BLaER1 treated with 17β-estradiol and CSF1 and Interleukin-3, amounts not matched to agents 10 nM and 100 nM (cell line): ENCODE results near the gene CTBP2.
"Not testable (repeated sequence)": the region's sequence is repeated elsewhere in the genome, so short reads cannot be mapped to it uniquely, and the experiment has no call there.

ENCODE experiments used
- H3K27ac ChIP-seq, 11 experiments: shearing (Covaris generic); formaldehyde crosslinking; 2 replicates each; pipeline ENCODE4 v1.8.1; 2022
- H3K27me3 ChIP-seq, 11 experiments: shearing (Covaris generic); formaldehyde crosslinking; 2 replicates each; pipeline ENCODE4 v1.8.1; 2022
- H3K36me3 ChIP-seq, 11 experiments: shearing (Covaris generic); formaldehyde crosslinking; 2 replicates each; pipeline ENCODE4 v1.8.1; 2022
- H3K4me1 ChIP-seq, 10 experiments: shearing (Covaris generic); formaldehyde crosslinking; 2 replicates each; pipeline ENCODE4 v1.8.1; 2022
- H3K4me2 ChIP-seq, 11 experiments: shearing (Covaris generic); formaldehyde crosslinking; 2 replicates each; pipeline ENCODE4 v1.8.1; 2022
- H3K4me3 ChIP-seq, 10 experiments: shearing (Covaris generic); formaldehyde crosslinking; 2 replicates each; pipeline ENCODE4 v1.8.1; 2022
- H3K9ac ChIP-seq, 11 experiments: shearing (Covaris generic); formaldehyde crosslinking; 2 replicates each; pipeline ENCODE4 v1.8.1; 2022
- H3K9me3 ChIP-seq, 11 experiments: shearing (Covaris generic); formaldehyde crosslinking; replicated peaks in 1 of 11; 2 replicates each; pipeline ENCODE4 v1.8.1; 2022
- H4K20me1 ChIP-seq, 11 experiments: shearing (Covaris generic); formaldehyde crosslinking; 2 replicates each; pipeline ENCODE4 v1.8.1; 2022
- Cebpa-rat ChIP-seq, 11 experiments: shearing (Covaris generic); IDR thresholded peaks; 2 replicates each; pipeline ENCODE4 v1.8.1; 2022

Gene CTBP2

GRCh38 chr10:124989526-124989925 lies 170.8 kb downstream of the CTBP2 start:
- Histone ChIP-seq H3K27me3 (no peaks in the 10 kb centered on the region), H3K4me2 (peak overlapping the region in 9 of 11 experiments; percentile 17 to 61 (median 49); a peak in 16 of 22 replicates), H3K36me3 (peaks cover 89 to 99% (median 95%) of the 10 kb centered on the region in 11 experiments), H4K20me1 (peaks cover 19 to 95% (median 75%) of the 10 kb centered on the region in 11 experiments; a peak in 21 of 22 replicates), H3K9me3 (no peaks in the 10 kb centered on the region), H3K9ac (no peak overlapping the region; a peak in 1 of 22 replicates), H3K4me3 (no peak overlapping the region), H3K4me1 (peaks cover 17 to 29% (median 22%) of the 10 kb centered on the region in 10 experiments), H3K27ac (peak overlapping the region in 4 of 11 experiments; percentile 10 to 40 (median 28); a peak in 2 of 22 replicates)
- TF ChIP-seq Cebpa-rat (IDR thresholded peaks at IDR 0.05) = no peak

GRCh38 chr10:124988753-124989152 lies 171.6 kb downstream of the CTBP2 start:
- not testable (repeated sequence) for H3K27me3 ChIP-seq, H3K9me3 ChIP-seq, H3K4me3 ChIP-seq, H3K9ac ChIP-seq, H3K27ac ChIP-seq
- Histone ChIP-seq H4K20me1 (peaks cover 13 to 95% (median 74%) of the 10 kb centered on the region in 11 experiments; a peak in 21 of 22 replicates), H3K4me2 (peak overlapping the region in 4 of 11 experiments; percentile 7 to 54 (median 16); a peak in 5 of 22 replicates), H3K4me1 (peaks cover 23 to 29% (median 25%) of the 10 kb centered on the region in 10 experiments), H3K36me3 (peaks cover 87 to 99% (median 95%) of the 10 kb centered on the region in 11 experiments)

- Histone ChIP-seq H3K27me3 (no peaks in the 10 kb centered on the region), H3K4me2 (no peak overlapping the region), H3K4me3 (no peak overlapping the region), H3K4me1 (peaks cover 28 to 33% (median 31%) of the 10 kb centered on the region in 10 experiments), H3K27ac (no peak overlapping the region), H3K9ac (no peak overlapping the region), H3K36me3 (peaks cover 87 to 99% (median 95%) of the 10 kb centered on the region in 11 experiments), H3K9me3 (no peaks in the 10 kb centered on the region), H4K20me1 (peaks cover 5 to 95% (median 74%) of the 10 kb centered on the region in 11 experiments; a peak in 21 of 22 replicates)
- no peak for TF ChIP-seq Cebpa-rat (IDR thresholded peaks at IDR 0.05)
Observed at GRCh38 chr10:124987788-124988187, 172.6 kb downstream of the CTBP2 start.

GRCh38 chr10:124985162-124985561 lies 175.2 kb downstream of the CTBP2 start:
- peaks cover 5 to 95% (median 68%) of the 10 kb centered on the region in 11 experiments; a peak in 19 of 22 replicates for H4K20me1 ChIP-seq
- no peak overlapping the region for H3K27ac ChIP-seq
- no peaks in the 10 kb centered on the region for H3K9me3 ChIP-seq
- H3K4me3 ChIP-seq = no peak overlapping the region
- H3K9ac ChIP-seq = no peak overlapping the region
- H3K36me3 ChIP-seq = peaks cover 78 to 99% (median 95%) of the 10 kb centered on the region in 11 experiments
- H3K4me2 ChIP-seq = no peak overlapping the region
- H3K4me1 ChIP-seq = peaks cover 16 to 23% (median 19%) of the 10 kb centered on the region in 10 experiments
- H3K27me3 ChIP-seq = no peaks in the 10 kb centered on the region
- no peak for TF ChIP-seq Cebpa-rat (IDR thresholded peaks at IDR 0.05)

- Histone ChIP-seq H3K36me3 (peaks cover 70 to 99% (median 91%) of the 10 kb centered on the region in 11 experiments), H4K20me1 (peaks cover 7 to 95% (median 64%) of the 10 kb centered on the region in 11 experiments; a peak in 20 of 22 replicates), H3K4me2 (peak overlapping the region in 1 of 11 experiments; percentile 46; a peak in 2 of 22 replicates), H3K27ac (no peak overlapping the region), H3K9ac (no peak overlapping the region), H3K4me3 (no peak overlapping the region), H3K9me3 (no peaks in the 10 kb centered on the region), H3K27me3 (no peaks in the 10 kb centered on the region), H3K4me1 (peaks cover 8 to 15% (median 12%) of the 10 kb centered on the region in 10 experiments)
- no peak for TF ChIP-seq Cebpa-rat (IDR thresholded peaks at IDR 0.05)
Observed at GRCh38 chr10:124984376-124984775, 176.0 kb downstream of the CTBP2 start.

- Histone ChIP-seq H3K4me1 (peaks cover 0 to 15% (median 9%) of the 10 kb centered on the region in 10 experiments; a peak in 11 of 20 replicates), H3K36me3 (peaks cover 79 to 100% (median 93%) of the 10 kb centered on the region in 11 experiments), H3K27me3 (no peaks in the 10 kb centered on the region), H4K20me1 (peaks cover 17 to 99% (median 73%) of the 10 kb centered on the region in 11 experiments; a peak in 20 of 22 replicates), H3K27ac (no peak overlapping the region), H3K4me2 (peak overlapping the region in 3 of 11 experiments; percentile 18 to 46 (median 43); a peak in 4 of 22 replicates), H3K9me3 (no peaks in the 10 kb centered on the region), H3K4me3 (no peak overlapping the region), H3K9ac (no peak overlapping the region)
- no peak for TF ChIP-seq Cebpa-rat (IDR thresholded peaks at IDR 0.05)
Observed at GRCh38 chr10:124983321-124983720, 177.0 kb downstream of the CTBP2 start.

- Histone ChIP-seq H3K36me3 (peaks cover 69 to 100% (median 92%) of the 10 kb centered on the region in 11 experiments), H3K4me1 (peaks cover 0 to 39% (median 5%) of the 10 kb centered on the region in 10 experiments; a peak in 10 of 20 replicates), H3K27ac (no peak overlapping the region), H3K27me3 (no peaks in the 10 kb centered on the region), H4K20me1 (peaks cover 21 to 97% (median 68%) of the 10 kb centered on the region in 11 experiments; a peak in 19 of 22 replicates), H3K9ac (no peak overlapping the region), H3K4me2 (no peak overlapping the region), H3K4me3 (no peak overlapping the region), H3K9me3 (no peaks in the 10 kb centered on the region)
- TF ChIP-seq Cebpa-rat (IDR thresholded peaks at IDR 0.05) = no peak
Observed at GRCh38 chr10:124978376-124978725, 182.0 kb downstream of the CTBP2 start.

- H3K36me3 ChIP-seq = peaks cover 68 to 100% (median 92%) of the 10 kb centered on the region in 11 experiments
- H3K9ac ChIP-seq = no peak overlapping the region
- no peak overlapping the region for H3K4me3 ChIP-seq
- H3K27me3 ChIP-seq = no peaks in the 10 kb centered on the region
- no peak overlapping the region for H3K27ac ChIP-seq
- peaks cover 25 to 97% (median 67%) of the 10 kb centered on the region in 11 experiments; a peak in 19 of 22 replicates for H4K20me1 ChIP-seq
- TF ChIP-seq Cebpa-rat (IDR thresholded peaks at IDR 0.05) = no peak
- H3K4me1 ChIP-seq = peaks cover 0 to 36% (median 4%) of the 10 kb centered on the region in 10 experiments; a peak in 9 of 20 replicates
- no peaks in the 10 kb centered on the region for H3K9me3 ChIP-seq
- no peak overlapping the region for H3K4me2 ChIP-seq
Observed at GRCh38 chr10:124977648-124978375, 182.6 kb downstream of the CTBP2 start.

GRCh38 chr10:124977161-124977560 lies 183.2 kb downstream of the CTBP2 start:
- no peaks in the 10 kb centered on the region for H3K27me3 ChIP-seq
- H3K4me2 ChIP-seq = no peak overlapping the region
- no peak overlapping the region for H3K4me3 ChIP-seq
- TF ChIP-seq Cebpa-rat (IDR thresholded peaks at IDR 0.05) = no peak
- H4K20me1 ChIP-seq = peaks cover 28 to 97% (median 63%) of the 10 kb centered on the region in 11 experiments; a peak in 19 of 22 replicates
- no peak overlapping the region for H3K27ac ChIP-seq
- no peak overlapping the region for H3K9ac ChIP-seq
- no peaks in the 10 kb centered on the region for H3K9me3 ChIP-seq
- H3K36me3 ChIP-seq = peaks cover 68 to 100% (median 92%) of the 10 kb centered on the region in 11 experiments
- H3K4me1 ChIP-seq = peaks cover 0 to 36% (median 4%) of the 10 kb centered on the region in 10 experiments; a peak in 9 of 20 replicates
